Testis (tissue), 2 donors: ENCODE measurements around the gene ANO2.

Experiments
- CTCF ChIP-seq, 3 experiments: fragments of 450-650 bp in 2 of 3; fragments of 200-600 bp in 1 of 3; sonication (generic) in 1 of 3; IDR thresholded peaks; one replicate each; pipeline ENCODE4 v1.5.1; 2016 to 2019; ENCODE audit warnings: antibody characterized with exemption in 3 of 3, mild to moderate bottlenecking in 2 of 3, moderate library complexity in 1 of 3
- POLR2A ChIP-seq: fragments of 450-650 bp; IDR thresholded peaks from one replicate; pipeline ENCODE4 v1.6.1; 2017; ENCODE audit warnings: antibody characterized with exemption, mild to moderate bottlenecking, moderate library complexity

- no peak for TF ChIP-seq CTCF (IDR thresholded peaks at IDR 0.05)
- no peak for TF ChIP-seq POLR2A
Measured at GRCh38 chr12:5807090-5807414, 138.0 kb downstream of the ANO2 start.
